Trophoblast cell (in vitro differentiated cells and primary cell): ENCODE measurements around the gene TBXAS1.

Source experiments
- DNase-seq, 2 donors: peaks; one replicate each; pipeline ENCODE4 v3.0.0-alpha.2; 2016
- H2AFZ ChIP-seq: 2 replicates; pipeline ENCODE4 v1.6.1; 2013; ENCODE audit warnings: low read length, moderate library complexity, mild to moderate bottlenecking; ENCODE audit not compliant: insufficient read depth, poor library complexity
- H2AK5ac ChIP-seq: 2 replicates; pipeline ENCODE4 v1.6.1; 2013; ENCODE audit warnings: mild to moderate bottlenecking, low read length
- H2BK120ac ChIP-seq: 2 replicates; pipeline ENCODE4 v1.6.1; 2013; ENCODE audit warnings: low read length, mild to moderate bottlenecking, moderate library complexity; ENCODE audit not compliant: insufficient read depth, poor library complexity
- H2BK12ac ChIP-seq: 2 replicates; pipeline ENCODE4 v1.6.1; 2013; ENCODE audit warnings: mild to moderate bottlenecking, low read length, moderate library complexity
- H2BK5ac ChIP-seq: 2 replicates; pipeline ENCODE4 v1.6.1; 2013; ENCODE audit warnings: low read length, low read depth, moderate library complexity, mild to moderate bottlenecking; ENCODE audit not compliant: poor library complexity
- H3K14ac ChIP-seq: 2 replicates; pipeline ENCODE4 v1.6.1; 2013; ENCODE audit warnings: mild to moderate bottlenecking, low read length
- H3K18ac ChIP-seq: 2 replicates; pipeline ENCODE4 v1.6.1; 2013; ENCODE audit warnings: mild to moderate bottlenecking, low read length
- H3K23ac ChIP-seq: 2 replicates; pipeline ENCODE4 v1.6.1; 2013; ENCODE audit warnings: low read length
- H3K27ac ChIP-seq: 2 replicates; pipeline ENCODE4 v1.5.1; 2013; ENCODE audit warnings: low read depth, mild to moderate bottlenecking, inconsistent platforms, low read length, moderate library complexity
- H3K27me3 ChIP-seq: 2 replicates; pipeline ENCODE4 v1.6.1; 2013; ENCODE audit warnings: inconsistent platforms, mild to moderate bottlenecking, low read length, moderate library complexity; ENCODE audit not compliant: insufficient read depth
- H3K36me3 ChIP-seq, 2 experiments: 1 replicate in 1 of 2; 2 replicates in 1 of 2; pipeline ENCODE4 v1.6.1; 2013; ENCODE audit warnings: low read length in 2 of 2, mild to moderate bottlenecking in 2 of 2, moderate library complexity in 1 of 2; ENCODE audit not compliant: insufficient read depth in 2 of 2, control insufficient read depth in 1 of 2
- H3K4ac ChIP-seq: 2 replicates; pipeline ENCODE4 v1.6.1; 2013; ENCODE audit warnings: low read depth, mild to moderate bottlenecking, low read length, moderate library complexity
- H3K4me1 ChIP-seq, 2 experiments: 1 replicate in 1 of 2; 2 replicates in 1 of 2; pipeline ENCODE4 v1.6.1; 2013; ENCODE audit warnings: low read length in 2 of 2, mild to moderate bottlenecking in 2 of 2, moderate library complexity in 1 of 2; ENCODE audit not compliant: insufficient read depth in 2 of 2, control insufficient read depth in 1 of 2
- H3K4me2 ChIP-seq: 2 replicates; pipeline ENCODE4 v1.6.1; 2013; ENCODE audit warnings: inconsistent platforms, mild to moderate bottlenecking, low read length, moderate library complexity
- H3K4me3 ChIP-seq: 2 replicates; pipeline ENCODE4 v1.5.1; 2013; ENCODE audit warnings: mild to moderate bottlenecking, low read depth, low read length, inconsistent platforms
- H3K79me1 ChIP-seq: one replicate; pipeline ENCODE4 v1.6.1; 2013; ENCODE audit warnings: low read length
- H3K79me2 ChIP-seq: 2 replicates; pipeline ENCODE4 v1.6.1; 2013; ENCODE audit warnings: low read length, mild to moderate bottlenecking; ENCODE audit not compliant: control insufficient read depth, insufficient read depth, poor library complexity
- H3K9ac ChIP-seq: 2 replicates; pipeline ENCODE4 v1.6.1; 2013; ENCODE audit warnings: mild to moderate bottlenecking, low read length
- H3K9me3 ChIP-seq: 2 replicates; pipeline ENCODE4 v1.6.1; 2013; ENCODE audit warnings: low read depth, mild to moderate bottlenecking, control low read depth, inconsistent platforms, low read length; ENCODE audit not compliant: insufficient read depth
- H4K12ac ChIP-seq: 2 replicates; pipeline ENCODE4 v1.6.1; 2013; ENCODE audit warnings: low read depth, mild to moderate bottlenecking, low read length, moderate library complexity
- H4K8ac ChIP-seq: 2 replicates; pipeline ENCODE4 v1.6.1; 2013; ENCODE audit warnings: low read depth, mild to moderate bottlenecking, low read length, moderate library complexity
- H4K91ac ChIP-seq: one replicate; pipeline ENCODE4 v1.6.1; 2013; ENCODE audit warnings: low read depth, mild to moderate bottlenecking, low read length, moderate library complexity
- WGBS: extraction: QIAGEN DNeasy Blood & Tissue Kit; methylation state at CpG from one replicate; pipeline ENCODE4 v1.1.7; 2013; ENCODE audit warnings: missing lambda C conversion rate; ENCODE audit not compliant: insufficient read length, insufficient coverage; ENCODE audit errors: extremely low coverage; 5-methylcytosine and 5-hydroxymethylcytosine counted together

The TBXAS1 gene

DNA sequence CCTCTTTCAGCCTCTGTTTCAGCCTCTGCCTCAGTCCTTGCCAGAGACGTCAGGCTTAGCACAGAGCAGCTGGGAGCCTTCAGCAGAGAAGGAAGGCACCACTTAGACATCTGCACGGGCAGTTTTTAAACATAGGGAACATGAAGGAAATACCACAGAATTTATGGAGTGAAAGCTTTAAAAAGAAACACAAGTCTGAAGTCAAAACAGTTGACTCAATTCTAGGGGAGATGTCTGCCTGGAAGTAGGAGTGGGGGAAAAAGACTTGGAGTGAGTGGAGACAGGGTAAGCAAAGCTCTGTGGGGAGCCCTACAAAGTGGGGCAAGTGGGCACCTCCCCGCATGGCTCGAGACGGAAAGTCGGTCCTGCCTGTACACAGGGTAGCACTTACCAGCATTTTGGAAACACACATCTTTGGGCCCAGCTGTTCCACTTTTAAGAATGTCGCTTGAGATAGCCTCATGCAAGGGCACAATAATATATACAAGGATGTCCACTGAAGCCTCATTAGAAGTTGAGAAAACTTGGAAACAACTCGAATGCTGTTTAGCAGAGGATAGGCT lies 5.0 kb upstream of the TBXAS1 start:
- Histone ChIP-seq H3K79me1 (no peaks in the 10 kb centered on the region), H3K36me3 (no peaks in the 10 kb centered on the region), H4K91ac (no peak overlapping the region), H2BK12ac (no peak overlapping the region), H2AFZ (no peak overlapping the region), H3K18ac (no peak overlapping the region), H4K12ac (no peak overlapping the region), H3K79me2 (no peaks in the 10 kb centered on the region), H3K14ac (no peak overlapping the region), H3K4me2 (no peak overlapping the region), H3K27ac (no peak overlapping the region), H3K4ac (no peak overlapping the region), H3K4me1 (no peaks in the 10 kb centered on the region), H4K8ac (no peak overlapping the region), H3K27me3 (no peaks in the 10 kb centered on the region), H2BK120ac (no peak overlapping the region), H2AK5ac (no peak overlapping the region), H3K4me3 (no peak overlapping the region), H3K9ac (no peak overlapping the region), H3K9me3 (no peaks in the 10 kb centered on the region), H2BK5ac (no peak overlapping the region), H3K23ac (no peak overlapping the region)
- DNase-seq = no peak
- no CpG with 5 or more reads among the region's 8 CpGs for WGBS

DNA sequence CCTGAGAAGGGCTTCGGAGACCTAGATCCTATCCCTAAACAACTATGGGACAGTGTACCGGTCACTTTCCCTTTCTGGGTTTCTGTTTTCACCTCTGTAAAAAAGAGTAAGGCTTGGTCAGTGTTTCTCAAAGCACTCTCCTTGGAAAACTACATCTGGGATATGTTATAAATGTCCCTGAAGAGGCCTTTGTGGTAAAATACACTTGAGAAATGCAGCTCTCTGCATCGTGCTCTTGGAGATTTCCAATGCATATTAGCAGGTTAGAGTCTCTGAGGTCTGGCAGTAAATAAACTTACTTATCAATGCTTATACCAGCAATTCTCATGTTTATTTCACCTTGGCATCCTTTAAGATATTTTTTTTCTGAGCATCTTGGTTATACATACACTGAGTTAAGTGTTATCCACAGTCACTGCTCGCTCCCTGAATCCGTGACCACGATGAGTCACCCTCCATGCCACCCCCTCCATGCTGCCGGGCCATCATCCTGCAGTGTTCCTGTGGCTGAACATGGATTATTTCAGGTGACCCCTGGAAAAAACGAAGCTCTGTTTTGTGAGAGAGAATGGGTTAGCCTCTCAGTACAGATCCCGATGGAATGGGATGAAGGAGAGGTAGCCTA lies 3.3 kb upstream of the TBXAS1 start:
- Histone ChIP-seq H3K4me2 (no peak overlapping the region), H3K79me2 (no peaks in the 10 kb centered on the region), H3K18ac (no peak overlapping the region), H3K4me1 (no peaks in the 10 kb centered on the region), H4K8ac (no peak overlapping the region), H3K14ac (no peak overlapping the region), H3K23ac (no peak overlapping the region), H3K27ac (no peak overlapping the region), H3K27me3 (no peaks in the 10 kb centered on the region), H2BK5ac (no peak overlapping the region), H2BK12ac (no peak overlapping the region), H3K36me3 (no peaks in the 10 kb centered on the region), H2AK5ac (no peak overlapping the region), H3K4ac (no peak overlapping the region), H2BK120ac (no peak overlapping the region), H3K4me3 (no peak overlapping the region), H4K91ac (no peak overlapping the region), H3K79me1 (no peaks in the 10 kb centered on the region), H4K12ac (no peak overlapping the region), H2AFZ (no peak overlapping the region), H3K9me3 (no peaks in the 10 kb centered on the region), H3K9ac (no peak overlapping the region)
- no peak for DNase-seq
- WGBS = no CpG with 5 or more reads among the region's 9 CpGs

GRCh38 chr7:139827042-139827441 lies 2.0 kb upstream of the TBXAS1 start:
- H3K14ac ChIP-seq = no peak overlapping the region
- no peak overlapping the region for H2BK5ac ChIP-seq
- no peak overlapping the region for H3K9ac ChIP-seq
- no peak overlapping the region for H2BK12ac ChIP-seq
- H3K4me1 ChIP-seq = no peaks in the 10 kb centered on the region
- no peaks in the 10 kb centered on the region for H3K79me2 ChIP-seq
- H4K12ac ChIP-seq = no peak overlapping the region
- H3K27me3 ChIP-seq = no peaks in the 10 kb centered on the region
- no peak overlapping the region for H3K4me2 ChIP-seq
- H3K4ac ChIP-seq = no peak overlapping the region
- no peak overlapping the region for H3K18ac ChIP-seq
- H3K9me3 ChIP-seq = no peaks in the 10 kb centered on the region
- H4K91ac ChIP-seq = no peak overlapping the region
- H3K27ac ChIP-seq = no peak overlapping the region
- no peak overlapping the region for H2AFZ ChIP-seq
- H2BK120ac ChIP-seq = no peak overlapping the region
- no peak overlapping the region for H3K23ac ChIP-seq
- no peak overlapping the region for H4K8ac ChIP-seq
- no peak overlapping the region for H2AK5ac ChIP-seq
- H3K79me1 ChIP-seq = no peaks in the 10 kb centered on the region
- no peak for DNase-seq
- no peaks in the 10 kb centered on the region for H3K36me3 ChIP-seq
- no peak overlapping the region for H3K4me3 ChIP-seq

- Histone ChIP-seq H2BK5ac (no peak overlapping the region), H3K79me2 (no peaks in the 10 kb centered on the region), H4K12ac (no peak overlapping the region), H3K4me1 (no peaks in the 10 kb centered on the region), H4K8ac (no peak overlapping the region), H3K9me3 (no peaks in the 10 kb centered on the region), H3K4me3 (no peak overlapping the region), H3K4me2 (no peak overlapping the region), H3K14ac (no peak overlapping the region), H2AK5ac (no peak overlapping the region), H3K27ac (no peak overlapping the region), H3K36me3 (no peaks in the 10 kb centered on the region), H3K18ac (no peak overlapping the region), H2BK120ac (no peak overlapping the region), H3K4ac (no peak overlapping the region), H2BK12ac (no peak overlapping the region), H3K27me3 (no peaks in the 10 kb centered on the region), H2AFZ (no peak overlapping the region), H3K79me1 (no peaks in the 10 kb centered on the region), H3K23ac (no peak overlapping the region), H4K91ac (no peak overlapping the region), H3K9ac (no peak overlapping the region)
- WGBS = no CpG with 5 or more reads among the region's 2 CpGs
- DNase-seq = no peak
These were observed 618 bp upstream of the TBXAS1 start for GRCh38 chr7:139828446-139828845.
